PFSK-1 (cell line): ENCODE data around the gene USP20.

Source experiments
- POLR2AphosphoS5 ChIP-seq: IDR thresholded peaks from 2 replicates; pipeline ENCODE4 v1.6.1; 2012; ENCODE audit warnings: low read depth, mild to moderate bottlenecking, control low read depth, low read length, moderate library complexity
- SIN3A ChIP-seq: IDR thresholded peaks from 2 replicates; pipeline ENCODE4 v1.6.1; 2012; ENCODE audit warnings: mild to moderate bottlenecking, low read length, moderate library complexity, borderline replicate concordance; ENCODE audit not compliant: insufficient read depth

- TF ChIP-seq SIN3A (no peak), POLR2AphosphoS5 (no peak)
Measured at GRCh38 chr9:129826344-129826743, 8.9 kb upstream of the USP20 start.
